Measurements from ENCODE around the gene INTS4.

INTS4 gene

GRCh38 chr11:77833302-77833701 lies 161.2 kb downstream of the INTS4 start:
- ATAC-seq = no peak
- TF ChIP-seq ZFP30 (CRISPR knock-in tag; IDR thresholded peaks at IDR 0.05) (no peak), ZNF565 (CRISPR knock-in tag; conservative IDR thresholded peaks at IDR 0.05; ENCODE audit: low read depth) (no peak), TCF4 (CRISPR knock-in tag; IDR thresholded peaks at IDR 0.05; ENCODE audit: borderline replicate concordance) (no peak), SNAI2 (CRISPR knock-in tag; IDR thresholded peaks at IDR 0.05) (no peak), ZNF70 (CRISPR knock-in tag; IDR thresholded peaks at IDR 0.05) (no peak), TOX (CRISPR knock-in tag; IDR thresholded peaks at IDR 0.05; ENCODE audit: borderline replicate concordance) (no peak), GLIS3 (CRISPR knock-in tag; IDR thresholded peaks at IDR 0.05) (no peak), ZC3H10 (CRISPR knock-in tag; IDR thresholded peaks at IDR 0.05) (no peak), POU6F1 (CRISPR knock-in tag; IDR thresholded peaks at IDR 0.05; ENCODE audit: borderline replicate concordance, low read depth) (no peak), CSRNP3 (CRISPR knock-in tag; IDR thresholded peaks at IDR 0.05) (no peak), ARNTL (CRISPR knock-in tag; IDR thresholded peaks at IDR 0.05; ENCODE audit: borderline replicate concordance, low read depth) (no peak), ZFP3 (CRISPR knock-in tag; IDR thresholded peaks at IDR 0.05) (no peak), RARB (CRISPR knock-in tag; IDR thresholded peaks at IDR 0.05) (no peak), BACH2 (CRISPR knock-in tag; IDR thresholded peaks at IDR 0.05; ENCODE audit: borderline replicate concordance) (no peak)
- TF ChIP-seq, protein P1, sequence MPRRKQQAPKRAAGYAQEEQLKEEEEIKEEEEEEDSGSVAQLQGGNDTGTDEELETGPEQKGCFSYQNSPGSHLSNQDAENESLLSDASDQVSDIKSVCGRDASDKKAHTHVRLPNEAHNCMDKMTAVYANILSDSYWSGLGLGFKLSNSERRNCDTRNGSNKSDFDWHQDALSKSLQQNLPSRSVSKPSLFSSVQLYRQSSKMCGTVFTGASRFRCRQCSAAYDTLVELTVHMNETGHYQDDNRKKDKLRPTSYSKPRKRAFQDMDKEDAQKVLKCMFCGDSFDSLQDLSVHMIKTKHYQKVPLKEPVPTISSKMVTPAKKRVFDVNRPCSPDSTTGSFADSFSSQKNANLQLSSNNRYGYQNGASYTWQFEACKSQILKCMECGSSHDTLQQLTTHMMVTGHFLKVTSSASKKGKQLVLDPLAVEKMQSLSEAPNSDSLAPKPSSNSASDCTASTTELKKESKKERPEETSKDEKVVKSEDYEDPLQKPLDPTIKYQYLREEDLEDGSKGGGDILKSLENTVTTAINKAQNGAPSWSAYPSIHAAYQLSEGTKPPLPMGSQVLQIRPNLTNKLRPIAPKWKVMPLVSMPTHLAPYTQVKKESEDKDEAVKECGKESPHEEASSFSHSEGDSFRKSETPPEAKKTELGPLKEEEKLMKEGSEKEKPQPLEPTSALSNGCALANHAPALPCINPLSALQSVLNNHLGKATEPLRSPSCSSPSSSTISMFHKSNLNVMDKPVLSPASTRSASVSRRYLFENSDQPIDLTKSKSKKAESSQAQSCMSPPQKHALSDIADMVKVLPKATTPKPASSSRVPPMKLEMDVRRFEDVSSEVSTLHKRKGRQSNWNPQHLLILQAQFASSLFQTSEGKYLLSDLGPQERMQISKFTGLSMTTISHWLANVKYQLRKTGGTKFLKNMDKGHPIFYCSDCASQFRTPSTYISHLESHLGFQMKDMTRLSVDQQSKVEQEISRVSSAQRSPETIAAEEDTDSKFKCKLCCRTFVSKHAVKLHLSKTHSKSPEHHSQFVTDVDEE (CRISPR knock-in tag; IDR thresholded peaks at IDR 0.05) = no peak

- ATAC-seq = no peak
- TF ChIP-seq, protein P1 (CRISPR knock-in tag; IDR thresholded peaks at IDR 0.05) = no peak
- no peak for TF ChIP-seq ESRRG (CRISPR knock-in tag; IDR thresholded peaks at IDR 0.05)
- TF ChIP-seq ZFP3 (CRISPR knock-in tag; IDR thresholded peaks at IDR 0.05) = no peak
- TF ChIP-seq ISL1 (CRISPR knock-in tag; IDR thresholded peaks at IDR 0.05) = no peak
- no peak for TF ChIP-seq ZNF70 (CRISPR knock-in tag; IDR thresholded peaks at IDR 0.05)
- TF ChIP-seq BACH2 (CRISPR knock-in tag; IDR thresholded peaks at IDR 0.05; ENCODE audit: borderline replicate concordance) = no peak
- no peak for TF ChIP-seq PPARA (CRISPR knock-in tag; IDR thresholded peaks at IDR 0.05; ENCODE audit: borderline replicate concordance)
- no peak for TF ChIP-seq POU6F1 (CRISPR knock-in tag; IDR thresholded peaks at IDR 0.05; ENCODE audit: borderline replicate concordance, low read depth)
- no peak for TF ChIP-seq ZNF8 (CRISPR knock-in tag; IDR thresholded peaks at IDR 0.05)
- TF ChIP-seq ZFP30 (CRISPR knock-in tag; IDR thresholded peaks at IDR 0.05) = no peak
Observed at GRCh38 chr11:77828926-77829325, 165.5 kb downstream of the INTS4 start.
